ENCODE results near the gene SLC4A8. TPM values are rescaled to one million over a fixed set of nuclear protein-coding genes. Genes with fewer than 3 reads are reported as not detected.
A peak's percentile ranks its signal among the peaks of the same experiment; 100 is the strongest.

SLC4A8 gene
- total RNA-seq, 1 donor from 2014 or later = 18.5 TPM

DNA sequence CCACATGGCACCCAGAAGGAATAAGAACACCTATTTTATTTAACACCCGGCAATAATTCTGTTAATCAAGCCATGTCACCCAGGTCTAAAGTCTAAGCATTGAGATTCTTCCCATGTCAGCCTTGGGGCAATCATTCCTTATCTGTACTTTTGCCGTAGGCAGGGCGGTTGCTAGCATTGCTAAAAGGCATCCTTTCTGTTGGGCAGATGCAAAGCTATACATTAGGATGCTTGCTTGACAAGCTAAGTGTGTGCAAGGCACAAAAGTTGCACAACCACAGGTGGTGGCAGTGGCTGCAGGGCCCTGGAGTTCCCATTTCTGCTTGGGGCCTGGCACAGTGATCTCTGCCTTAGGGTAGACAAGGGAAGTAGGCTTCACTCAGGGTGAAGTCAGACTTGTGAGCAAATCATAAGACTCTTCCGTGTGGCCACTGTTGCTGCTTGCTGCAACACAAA is 20.9 kb upstream of the SLC4A8 start:
- H3K27ac Mint-ChIP-seq = no peak overlapping the region
- no peak overlapping the region for H3K4me3 Mint-ChIP-seq
- H3K4me1 Mint-ChIP-seq (ENCODE audit: unreplicated experiment) = peaks cover 10% of the 10 kb centered on the region

GRCh38 chr12:51404627-51405026 is 20.0 kb upstream of the SLC4A8 start:
- Mint-ChIP-seq H3K4me1 (ENCODE audit: unreplicated experiment) (peaks cover 10% of the 10 kb centered on the region), H3K9me3 (no peaks in the 10 kb centered on the region), H3K4me3 (no peak overlapping the region), H3K27me3 (peaks cover 2% of the 10 kb centered on the region), H3K27ac (no peak overlapping the region), H3K36me3 (no peaks in the 10 kb centered on the region)
- TF ChIP-seq, protein P1, sequence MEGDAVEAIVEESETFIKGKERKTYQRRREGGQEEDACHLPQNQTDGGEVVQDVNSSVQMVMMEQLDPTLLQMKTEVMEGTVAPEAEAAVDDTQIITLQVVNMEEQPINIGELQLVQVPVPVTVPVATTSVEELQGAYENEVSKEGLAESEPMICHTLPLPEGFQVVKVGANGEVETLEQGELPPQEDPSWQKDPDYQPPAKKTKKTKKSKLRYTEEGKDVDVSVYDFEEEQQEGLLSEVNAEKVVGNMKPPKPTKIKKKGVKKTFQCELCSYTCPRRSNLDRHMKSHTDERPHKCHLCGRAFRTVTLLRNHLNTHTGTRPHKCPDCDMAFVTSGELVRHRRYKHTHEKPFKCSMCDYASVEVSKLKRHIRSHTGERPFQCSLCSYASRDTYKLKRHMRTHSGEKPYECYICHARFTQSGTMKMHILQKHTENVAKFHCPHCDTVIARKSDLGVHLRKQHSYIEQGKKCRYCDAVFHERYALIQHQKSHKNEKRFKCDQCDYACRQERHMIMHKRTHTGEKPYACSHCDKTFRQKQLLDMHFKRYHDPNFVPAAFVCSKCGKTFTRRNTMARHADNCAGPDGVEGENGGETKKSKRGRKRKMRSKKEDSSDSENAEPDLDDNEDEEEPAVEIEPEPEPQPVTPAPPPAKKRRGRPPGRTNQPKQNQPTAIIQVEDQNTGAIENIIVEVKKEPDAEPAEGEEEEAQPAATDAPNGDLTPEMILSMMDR (conservative IDR thresholded peaks at IDR 0.05) = no peak
- no peak for DNase-seq (ENCODE audit: extremely low spot score, unreplicated experiment)

More for the DNA sequence above, 20.9 kb upstream of the SLC4A8 start:
- no peaks in the 10 kb centered on the region for H3K36me3 Mint-ChIP-seq
- peaks cover 2% of the 10 kb centered on the region for H3K27me3 Mint-ChIP-seq
- DNase-seq (ENCODE audit: extremely low spot score, unreplicated experiment) = no peak
- TF ChIP-seq, protein P1 (conservative IDR thresholded peaks at IDR 0.05) = no peak
- H3K9me3 Mint-ChIP-seq = no peaks in the 10 kb centered on the region

DNA sequence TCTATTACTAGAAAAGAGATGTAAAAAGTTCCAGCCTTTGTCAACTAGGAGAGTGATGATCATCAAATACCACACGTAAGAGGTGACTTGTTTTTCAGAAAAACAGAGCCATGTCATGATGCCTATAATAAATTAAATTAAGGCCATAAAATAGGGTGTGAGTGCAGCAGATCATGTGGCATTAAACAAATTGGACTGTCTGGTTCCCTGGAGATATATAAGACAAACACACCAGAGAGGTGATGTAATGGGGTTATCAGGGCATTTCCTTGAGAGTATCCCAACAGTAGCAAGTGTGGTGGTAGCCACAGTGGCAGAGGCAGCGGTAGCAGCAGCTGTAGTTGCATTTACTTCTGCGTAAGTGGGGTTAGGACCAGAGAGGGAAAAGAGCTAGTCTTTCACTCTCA is 18.8 kb upstream of the SLC4A8 start:
- DNase-seq (ENCODE audit: extremely low spot score, unreplicated experiment) = no peak
- Mint-ChIP-seq H3K27me3 (peaks cover 2% of the 10 kb centered on the region), H3K4me1 (ENCODE audit: unreplicated experiment) (peaks cover 10% of the 10 kb centered on the region), H3K9me3 (no peaks in the 10 kb centered on the region), H3K4me3 (no peak overlapping the region), H3K36me3 (no peaks in the 10 kb centered on the region), H3K27ac (peak overlapping the region; percentile 25)
- TF ChIP-seq, protein P1 (conservative IDR thresholded peaks at IDR 0.05) = no peak

DNA sequence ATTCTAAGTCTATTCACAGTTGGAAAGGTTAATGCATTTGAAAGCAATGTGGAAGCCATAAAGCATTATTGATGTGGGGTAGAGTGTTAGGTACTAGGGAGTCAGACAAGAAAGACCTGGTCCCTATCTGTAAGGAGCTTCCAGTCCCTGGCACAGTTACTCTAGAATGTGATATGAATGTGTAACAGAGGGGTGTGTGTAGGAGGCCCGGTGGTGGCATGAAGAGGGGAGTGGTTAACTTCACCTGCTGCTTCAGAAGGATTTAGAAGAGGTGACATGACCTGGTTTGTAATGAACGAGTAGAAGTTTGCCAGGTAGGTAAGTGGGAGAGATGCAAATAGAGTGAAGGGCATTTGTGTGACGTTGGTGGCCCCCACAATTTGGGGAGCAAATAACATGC is 18.3 kb upstream of the SLC4A8 start:
- TF ChIP-seq, protein P1 (conservative IDR thresholded peaks at IDR 0.05) = no peak
- Mint-ChIP-seq H3K4me3 (no peak overlapping the region), H3K27me3 (peaks cover 2% of the 10 kb centered on the region), H3K27ac (peak overlapping the region; percentile 25), H3K4me1 (ENCODE audit: unreplicated experiment) (peaks cover 10% of the 10 kb centered on the region), H3K9me3 (no peaks in the 10 kb centered on the region), H3K36me3 (no peaks in the 10 kb centered on the region)
- DNase-seq (ENCODE audit: extremely low spot score, unreplicated experiment) = no peak

DNA sequence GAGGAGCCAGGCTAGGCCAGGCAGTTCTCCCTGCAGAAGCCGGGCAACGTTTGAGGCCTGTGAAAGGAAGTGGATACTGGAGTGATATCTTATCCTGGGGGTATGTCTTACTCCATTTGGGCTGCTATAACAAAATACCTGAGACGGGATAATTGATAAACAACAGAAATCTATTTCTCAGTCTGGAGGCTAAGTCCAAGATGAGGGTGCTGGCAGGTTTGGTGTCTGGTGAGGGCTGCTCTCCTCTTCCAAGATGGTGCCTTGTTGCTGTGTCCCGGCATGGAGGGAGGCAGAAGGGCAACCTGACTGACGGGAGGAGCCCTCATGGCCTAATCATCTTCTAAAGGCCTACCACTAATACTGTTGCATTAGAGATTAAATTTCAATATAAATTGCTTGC is 17.8 kb upstream of the SLC4A8 start:
- peaks cover 2% of the 10 kb centered on the region for H3K27me3 Mint-ChIP-seq
- no peak overlapping the region for H3K27ac Mint-ChIP-seq
- no peak for DNase-seq (ENCODE audit: extremely low spot score, unreplicated experiment)
- H3K36me3 Mint-ChIP-seq = no peaks in the 10 kb centered on the region
- H3K9me3 Mint-ChIP-seq = no peaks in the 10 kb centered on the region
- no peak overlapping the region for H3K4me3 Mint-ChIP-seq
- TF ChIP-seq, protein P1 (conservative IDR thresholded peaks at IDR 0.05) = no peak
- peaks cover 10% of the 10 kb centered on the region for H3K4me1 Mint-ChIP-seq (ENCODE audit: unreplicated experiment)

GRCh38 chr12:51407604-51408003 is 17.0 kb upstream of the SLC4A8 start:
- H3K4me1 Mint-ChIP-seq (ENCODE audit: unreplicated experiment) = peaks cover 12% of the 10 kb centered on the region

More at GRCh38 chr12:51407604-51408003, 17.0 kb upstream of the SLC4A8 start:
- Mint-ChIP-seq H3K27me3 (peaks cover 2% of the 10 kb centered on the region), H3K27ac (no peak overlapping the region), H3K9me3 (no peaks in the 10 kb centered on the region), H3K4me3 (no peak overlapping the region), H3K36me3 (no peaks in the 10 kb centered on the region)
- DNase-seq (ENCODE audit: extremely low spot score, unreplicated experiment) = no peak
- TF ChIP-seq, protein P1 (conservative IDR thresholded peaks at IDR 0.05) = no peak

Measured in type B pancreatic cell (in vitro differentiated cells).